HL-60 (cell line): ENCODE results near the gene TSKS.

Experiments used
- DNase-seq, 2 experiments: peaks; one replicate each; pipeline ENCODE4 v3.0.0-alpha.2; 2010 to 2020; ENCODE audit warnings: low read depth in 1 of 2, low spot score in 1 of 2
- H3K27ac ChIP-seq: fragments of 250-450 bp; sonication (Bioruptor Pico); replicated peaks from 2 replicates; pipeline ENCODE4 v1.5.1; 2020; ENCODE audit warnings: mild to moderate bottlenecking, moderate library complexity
- H3K27me3 ChIP-seq: fragments of 250-450 bp; sonication (Bioruptor Pico); 2 replicates; pipeline ENCODE4 v1.5.1; 2021; ENCODE audit warnings: mild to moderate bottlenecking, moderate library complexity; ENCODE audit not compliant: insufficient read depth, poor library complexity, severe bottlenecking
- H3K4me3 ChIP-seq: replicated peaks from 2 replicates; pipeline ENCODE4 v1.5.1; 2011; ENCODE audit warnings: mild to moderate bottlenecking, control low read depth, low read length; ENCODE audit not compliant: insufficient read depth
- GABPA ChIP-seq: IDR thresholded peaks from 2 replicates; pipeline ENCODE4 v1.6.1; 2012; ENCODE audit warnings: low read depth
- POLR2AphosphoS5 ChIP-seq: IDR thresholded peaks from 2 replicates; pipeline ENCODE4 v1.6.1; 2012; ENCODE audit warnings: low read depth
- SPI1 ChIP-seq: IDR thresholded peaks from 2 replicates; pipeline ENCODE4 v1.6.1; 2012; ENCODE audit warnings: low read depth, mild to moderate bottlenecking, borderline replicate concordance
- microRNA-seq: library from miRNA; unstranded; fragments of <30 nt; microRNA quantifications from one replicate; pipeline ENCODE4, GENCODE V29; 2018
- TF ChIP-seq, protein P1 (sequence below): IDR thresholded peaks from one replicate; pipeline ENCODE4 v1.5.1; 2011; ENCODE audit warnings: low read length, control low read depth, inconsistent platforms; ENCODE audit not compliant: insufficient read depth
- TF ChIP-seq, protein P2 (sequence below): IDR thresholded peaks from 2 replicates; pipeline ENCODE4 v1.6.1; 2012; ENCODE audit warnings: low read depth; ENCODE audit not compliant: insufficient replicate concordance

The TSKS gene

GRCh38 chr19:49691243-49692146 is 71.6 kb downstream of the TSKS start:
- Histone ChIP-seq H3K27ac (no peak overlapping the region), H3K27me3 (no peaks in the 10 kb centered on the region), H3K4me3 (no peak overlapping the region)
- DNase-seq, result no peak
- no peak for TF ChIP-seq POLR2AphosphoS5
- TF ChIP-seq, protein P1, sequence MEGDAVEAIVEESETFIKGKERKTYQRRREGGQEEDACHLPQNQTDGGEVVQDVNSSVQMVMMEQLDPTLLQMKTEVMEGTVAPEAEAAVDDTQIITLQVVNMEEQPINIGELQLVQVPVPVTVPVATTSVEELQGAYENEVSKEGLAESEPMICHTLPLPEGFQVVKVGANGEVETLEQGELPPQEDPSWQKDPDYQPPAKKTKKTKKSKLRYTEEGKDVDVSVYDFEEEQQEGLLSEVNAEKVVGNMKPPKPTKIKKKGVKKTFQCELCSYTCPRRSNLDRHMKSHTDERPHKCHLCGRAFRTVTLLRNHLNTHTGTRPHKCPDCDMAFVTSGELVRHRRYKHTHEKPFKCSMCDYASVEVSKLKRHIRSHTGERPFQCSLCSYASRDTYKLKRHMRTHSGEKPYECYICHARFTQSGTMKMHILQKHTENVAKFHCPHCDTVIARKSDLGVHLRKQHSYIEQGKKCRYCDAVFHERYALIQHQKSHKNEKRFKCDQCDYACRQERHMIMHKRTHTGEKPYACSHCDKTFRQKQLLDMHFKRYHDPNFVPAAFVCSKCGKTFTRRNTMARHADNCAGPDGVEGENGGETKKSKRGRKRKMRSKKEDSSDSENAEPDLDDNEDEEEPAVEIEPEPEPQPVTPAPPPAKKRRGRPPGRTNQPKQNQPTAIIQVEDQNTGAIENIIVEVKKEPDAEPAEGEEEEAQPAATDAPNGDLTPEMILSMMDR, result no peak
- TF ChIP-seq GABPA, result no peak
- no peak for TF ChIP-seq SPI1
- TF ChIP-seq, protein P2, sequence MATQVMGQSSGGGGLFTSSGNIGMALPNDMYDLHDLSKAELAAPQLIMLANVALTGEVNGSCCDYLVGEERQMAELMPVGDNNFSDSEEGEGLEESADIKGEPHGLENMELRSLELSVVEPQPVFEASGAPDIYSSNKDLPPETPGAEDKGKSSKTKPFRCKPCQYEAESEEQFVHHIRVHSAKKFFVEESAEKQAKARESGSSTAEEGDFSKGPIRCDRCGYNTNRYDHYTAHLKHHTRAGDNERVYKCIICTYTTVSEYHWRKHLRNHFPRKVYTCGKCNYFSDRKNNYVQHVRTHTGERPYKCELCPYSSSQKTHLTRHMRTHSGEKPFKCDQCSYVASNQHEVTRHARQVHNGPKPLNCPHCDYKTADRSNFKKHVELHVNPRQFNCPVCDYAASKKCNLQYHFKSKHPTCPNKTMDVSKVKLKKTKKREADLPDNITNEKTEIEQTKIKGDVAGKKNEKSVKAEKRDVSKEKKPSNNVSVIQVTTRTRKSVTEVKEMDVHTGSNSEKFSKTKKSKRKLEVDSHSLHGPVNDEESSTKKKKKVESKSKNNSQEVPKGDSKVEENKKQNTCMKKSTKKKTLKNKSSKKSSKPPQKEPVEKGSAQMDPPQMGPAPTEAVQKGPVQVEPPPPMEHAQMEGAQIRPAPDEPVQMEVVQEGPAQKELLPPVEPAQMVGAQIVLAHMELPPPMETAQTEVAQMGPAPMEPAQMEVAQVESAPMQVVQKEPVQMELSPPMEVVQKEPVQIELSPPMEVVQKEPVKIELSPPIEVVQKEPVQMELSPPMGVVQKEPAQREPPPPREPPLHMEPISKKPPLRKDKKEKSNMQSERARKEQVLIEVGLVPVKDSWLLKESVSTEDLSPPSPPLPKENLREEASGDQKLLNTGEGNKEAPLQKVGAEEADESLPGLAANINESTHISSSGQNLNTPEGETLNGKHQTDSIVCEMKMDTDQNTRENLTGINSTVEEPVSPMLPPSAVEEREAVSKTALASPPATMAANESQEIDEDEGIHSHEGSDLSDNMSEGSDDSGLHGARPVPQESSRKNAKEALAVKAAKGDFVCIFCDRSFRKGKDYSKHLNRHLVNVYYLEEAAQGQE, result no peak

DNA sequence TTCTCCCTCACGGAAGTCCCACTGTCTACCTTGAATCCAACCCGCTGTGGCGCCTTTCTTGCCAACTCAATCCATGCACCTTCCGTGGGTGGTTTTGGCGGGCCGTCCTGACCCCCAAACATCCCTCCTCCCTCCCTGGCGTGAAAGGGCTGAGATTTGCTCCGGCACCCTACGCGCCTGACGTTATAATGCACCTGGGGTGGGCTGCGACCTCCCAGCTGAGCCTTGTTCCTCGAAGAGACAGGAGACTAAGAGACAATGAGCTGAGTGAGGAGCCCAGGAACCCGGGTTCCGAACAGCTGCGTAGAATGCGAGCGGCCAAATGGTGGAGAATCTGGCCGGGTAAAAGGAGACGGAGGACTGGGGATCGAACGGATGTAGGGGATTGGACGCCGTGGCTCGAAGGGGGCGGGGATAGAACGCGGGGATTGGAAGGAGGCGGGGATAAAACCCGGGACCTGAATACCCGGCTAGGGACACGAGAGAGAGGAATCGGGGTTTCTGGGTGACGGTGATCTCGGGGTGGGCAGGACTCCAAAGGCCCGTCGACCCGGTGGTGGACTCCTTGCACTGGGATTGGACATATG is 72.4 kb downstream of the TSKS start, which contains the start of gene CPT1C:
Gene CPT1C (plus strand): TSS at position 461 of the 587 bp plus-strand sequence. CDS start 1,137 bp downstream, outside the sequence.
- no peak for DNase-seq
- TF ChIP-seq, protein P2, result no peak
- Histone ChIP-seq H3K4me3 (no peak within 1 kb of the TSS), H3K27me3 (no peaks in the 10 kb centered on the region), H3K27ac (no peak within 1 kb of the TSS)

DNA sequence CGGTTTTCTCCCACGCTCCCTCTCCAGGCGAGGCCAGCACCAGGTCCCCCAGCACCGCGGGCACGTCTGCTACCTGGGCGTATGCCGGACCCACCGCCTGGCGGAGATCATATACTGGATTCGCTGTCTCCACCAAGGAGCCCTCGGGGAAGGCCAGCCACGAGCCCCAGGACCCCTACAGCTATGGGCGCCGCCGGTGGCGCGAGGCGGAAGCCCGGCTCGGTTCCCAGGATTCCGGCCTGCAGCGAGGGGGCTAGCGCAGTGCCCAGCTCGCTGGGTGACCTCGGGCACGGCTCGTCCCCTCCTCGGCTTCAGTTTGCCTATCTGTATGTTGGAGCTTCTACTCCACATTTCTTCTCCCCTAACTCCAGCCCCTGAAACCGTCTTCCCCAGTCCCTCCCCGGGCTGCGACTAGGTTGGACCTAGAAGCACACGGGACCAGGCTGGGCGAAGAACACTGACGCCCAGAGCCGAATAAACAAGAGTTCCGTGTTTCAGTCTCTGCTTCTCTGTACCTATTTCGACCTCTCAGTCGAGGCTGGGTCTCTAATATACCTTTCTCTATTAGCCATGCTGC is 72.9 kb downstream of the TSKS start:
- TF ChIP-seq, protein P2, result no peak
- no peak for TF ChIP-seq SPI1
- TF ChIP-seq, protein P1, result no peak
- no peak for TF ChIP-seq POLR2AphosphoS5
- TF ChIP-seq GABPA, result no peak
- H3K27ac ChIP-seq, result no peak overlapping the region
- no peak for DNase-seq
- H3K4me3 ChIP-seq, result no peak overlapping the region
- H3K27me3 ChIP-seq, result no peaks in the 10 kb centered on the region

Small RNA genes within 50 kb of the gene (microRNA-seq; reads per million reads assigned to microRNA genes)
- gene MIR6799, result 2.7 reads per million
